Fibroblast of lung (primary cell): ENCODE data around the gene DUSP1. TPM values are rescaled to one million over a fixed set of nuclear protein-coding genes. Genes with fewer than 3 reads are reported as not detected.

Experiments used
- DNase-seq, 2 donors: peaks; one replicate each; pipeline versions ENCODE4 v3.0.0 to v3.0.0-alpha.2; 2010; ENCODE audit warnings: low read depth in 2 of 2
- H2AFZ ChIP-seq: 2 replicates; pipeline ENCODE4 v1.5.1; 2012; ENCODE audit warnings: low read length, control low read depth, inconsistent platforms
- H3K27ac ChIP-seq: 2 replicates; pipeline ENCODE4 v1.5.1; 2011; ENCODE audit warnings: low read length, control low read depth; ENCODE audit not compliant: insufficient read depth
- H3K27me3 ChIP-seq: 2 replicates; pipeline ENCODE4 v1.5.1; 2011; ENCODE audit warnings: mild to moderate bottlenecking, low read length; ENCODE audit not compliant: control insufficient read depth, insufficient read depth
- H3K36me3 ChIP-seq: 2 replicates; pipeline ENCODE4 v1.5.1; 2011; ENCODE audit warnings: low read length; ENCODE audit not compliant: control insufficient read depth, insufficient read depth
- H3K4me1 ChIP-seq: 2 replicates; pipeline ENCODE4 v1.5.1; 2011; ENCODE audit warnings: low read length; ENCODE audit not compliant: control insufficient read depth, insufficient read depth; ENCODE audit errors: extremely low read depth
- H3K4me2 ChIP-seq: 2 replicates; pipeline ENCODE4 v1.5.1; 2011; ENCODE audit warnings: low read length, control low read depth; ENCODE audit not compliant: insufficient read depth; ENCODE audit errors: extremely low read depth
- H3K4me3 ChIP-seq, 4 experiments: fragments of 200-600 bp in 1 of 4; sonication (generic) in 1 of 4; replicated peaks in 1 of 4; 2 replicates each; pipeline ENCODE4 v1.5.1; 2011 to 2016; ENCODE audit warnings: low read length in 4 of 4, low read depth in 3 of 4, mild to moderate bottlenecking in 3 of 4, control low read depth in 2 of 4, inconsistent platforms in 1 of 4, mixed read lengths in 1 of 4; ENCODE audit not compliant: insufficient read depth in 1 of 4; ENCODE audit errors: control extremely low read depth in 1 of 4
- H3K79me2 ChIP-seq: 2 replicates; pipeline ENCODE4 v1.5.1; 2012; ENCODE audit warnings: mild to moderate bottlenecking, low read length, inconsistent platforms; ENCODE audit not compliant: control insufficient read depth, insufficient read depth
- H3K9ac ChIP-seq: 2 replicates; pipeline ENCODE4 v1.5.1; 2011; ENCODE audit warnings: mild to moderate bottlenecking, low read length, control low read depth; ENCODE audit not compliant: insufficient read depth
- H3K9me3 ChIP-seq: 2 replicates; pipeline ENCODE4 v1.5.1; 2012; ENCODE audit warnings: low read depth, low read length; ENCODE audit not compliant: control insufficient read depth, insufficient read depth
- H4K20me1 ChIP-seq: 2 replicates; pipeline ENCODE4 v1.5.1; 2011; ENCODE audit warnings: low read length; ENCODE audit not compliant: control insufficient read depth, insufficient read depth; ENCODE audit errors: extremely low read depth
- CTCF ChIP-seq, 2 donors: IDR thresholded peaks in 1 of 2; conservative IDR thresholded peaks in 1 of 2; 1 replicate in 1 of 2; 2 replicates in 1 of 2; pipeline ENCODE4 v1.5.1; 2011 to 2012; ENCODE audit warnings: low read length in 2 of 2, control low read depth in 1 of 2, inconsistent platforms in 1 of 2, low read depth in 1 of 2, mild to moderate bottlenecking in 1 of 2
- EZH2 ChIP-seq: IDR thresholded peaks from 2 replicates; pipeline ENCODE4 v1.5.1; 2012; ENCODE audit warnings: low read length, control low read depth, mild to moderate bottlenecking; ENCODE audit errors: missing control alignments
- polyA plus RNA-seq, 2 donors: library from polyadenylated mRNA; depleted of rRNA in 1 of 2; stranded (reverse) in 1 of 2; unstranded in 1 of 2; fragments of >200 nt; gene quantifications; 2 replicates each; pipeline ENCODE4 v1.2.1, GENCODE V29; 2011 to 2012; ENCODE audit warnings: missing spikeins in 1 of 2
- total RNA-seq: library from RNA; depleted of rRNA; stranded (reverse); fragments of >200 nt; gene quantifications from 2 replicates; pipeline ENCODE4 v1.2.1, GENCODE V29; 2014

DUSP1 gene
- total and polyA plus RNA-seq, 2 donors (not counting 1 experiment from before 2014, with no cell fraction given) = 121 to 148 TPM

DNA sequence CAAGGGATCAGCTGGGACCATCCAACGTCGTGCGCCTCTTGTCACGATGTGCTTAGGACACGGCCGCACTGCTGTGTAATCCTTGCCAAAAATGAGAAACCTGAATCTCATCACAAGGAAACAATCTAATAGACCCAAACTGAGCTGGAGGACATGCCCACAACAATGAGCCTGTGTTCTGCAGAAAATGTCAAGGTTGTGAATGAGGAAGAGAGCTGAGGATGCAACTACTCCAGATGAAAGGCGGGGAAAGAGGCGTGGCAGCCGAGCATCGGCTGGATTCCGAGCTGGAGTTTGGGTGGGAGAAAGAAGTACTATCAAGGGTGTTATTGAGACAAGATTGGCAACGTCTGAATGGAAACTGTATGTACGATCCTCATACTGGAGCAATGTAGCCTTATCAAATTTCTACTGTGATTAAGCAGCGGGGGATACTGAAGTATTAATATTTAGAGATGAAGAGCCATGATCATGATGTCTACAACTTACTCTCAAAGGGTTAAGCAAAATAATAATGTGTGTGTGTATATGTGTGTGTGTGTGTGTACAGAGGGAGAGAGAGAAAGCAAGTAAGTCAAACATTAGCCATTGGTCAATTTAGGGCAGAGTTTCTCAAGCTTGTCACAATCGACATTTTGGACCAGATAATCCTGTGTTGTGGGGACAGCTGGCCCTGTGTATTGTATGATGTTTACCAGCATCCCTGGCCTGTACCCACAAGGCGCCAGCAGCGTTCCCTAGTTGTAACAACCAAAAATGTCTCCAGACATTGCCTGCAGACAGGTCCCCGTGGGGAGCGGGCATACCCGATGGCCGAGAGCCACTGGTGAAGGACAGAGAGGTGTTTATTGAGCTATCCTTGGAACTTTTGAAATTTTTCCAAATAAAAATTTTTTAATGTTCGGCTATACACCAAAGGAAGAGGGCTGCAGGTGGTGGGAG lies 46.5 kb downstream of the DUSP1 start:
- DNase-seq = no peak
- no peak overlapping the region for H3K4me3 ChIP-seq
- no peaks in the 10 kb centered on the region for H3K27me3 ChIP-seq
- H3K4me1 ChIP-seq = no peaks in the 10 kb centered on the region
- H3K36me3 ChIP-seq = no peaks in the 10 kb centered on the region
- no peak overlapping the region for H2AFZ ChIP-seq
- TF ChIP-seq CTCF (conservative IDR thresholded peaks at IDR 0.05 in 1 of 2, IDR thresholded peaks at IDR 0.05 in 1 of 2; ENCODE audit: low read depth in 1 of 2, low read length in 2 of 2) (no peak), EZH2 (no peak)
- H3K9me3 ChIP-seq = no peaks in the 10 kb centered on the region
- H3K27ac ChIP-seq = no peak overlapping the region
- no peaks in the 10 kb centered on the region for H3K79me2 ChIP-seq
- H3K9ac ChIP-seq = no peak overlapping the region
- H3K4me2 ChIP-seq = no peak overlapping the region
- H4K20me1 ChIP-seq = no peaks in the 10 kb centered on the region

DNA sequence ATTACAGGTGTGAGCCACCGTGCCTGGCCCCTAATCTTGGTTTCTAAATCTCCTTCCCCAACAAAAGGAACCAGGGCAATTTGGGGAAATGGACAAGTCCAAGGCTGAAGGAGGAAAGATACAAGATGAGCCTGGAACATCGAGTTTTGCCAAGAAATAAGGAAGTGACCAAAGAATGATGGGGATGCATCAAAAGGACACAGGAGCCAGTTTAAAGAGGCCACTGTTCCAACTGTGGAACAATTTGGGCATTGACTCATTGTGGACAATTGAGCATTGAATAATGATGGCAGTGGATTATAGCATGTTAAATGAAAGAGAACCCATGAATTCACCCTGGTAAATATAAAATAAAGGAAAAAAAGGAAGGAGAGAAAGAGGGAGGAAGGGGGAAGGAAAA lies 47.5 kb downstream of the DUSP1 start:
- H3K36me3 ChIP-seq = no peaks in the 10 kb centered on the region
- no peaks in the 10 kb centered on the region for H3K9me3 ChIP-seq
- H3K27me3 ChIP-seq = no peaks in the 10 kb centered on the region
- no peak overlapping the region for H2AFZ ChIP-seq
- H4K20me1 ChIP-seq = no peaks in the 10 kb centered on the region
- H3K9ac ChIP-seq = no peak overlapping the region
- H3K27ac ChIP-seq = no peak overlapping the region
- TF ChIP-seq CTCF (conservative IDR thresholded peaks at IDR 0.05 in 1 of 2, IDR thresholded peaks at IDR 0.05 in 1 of 2; ENCODE audit: low read depth in 1 of 2, low read length in 2 of 2) (no peak), EZH2 (no peak)
- H3K4me2 ChIP-seq = no peak overlapping the region
- H3K4me1 ChIP-seq = no peaks in the 10 kb centered on the region
- H3K79me2 ChIP-seq = no peaks in the 10 kb centered on the region
- DNase-seq = no peak
- H3K4me3 ChIP-seq = no peak overlapping the region

DNA sequence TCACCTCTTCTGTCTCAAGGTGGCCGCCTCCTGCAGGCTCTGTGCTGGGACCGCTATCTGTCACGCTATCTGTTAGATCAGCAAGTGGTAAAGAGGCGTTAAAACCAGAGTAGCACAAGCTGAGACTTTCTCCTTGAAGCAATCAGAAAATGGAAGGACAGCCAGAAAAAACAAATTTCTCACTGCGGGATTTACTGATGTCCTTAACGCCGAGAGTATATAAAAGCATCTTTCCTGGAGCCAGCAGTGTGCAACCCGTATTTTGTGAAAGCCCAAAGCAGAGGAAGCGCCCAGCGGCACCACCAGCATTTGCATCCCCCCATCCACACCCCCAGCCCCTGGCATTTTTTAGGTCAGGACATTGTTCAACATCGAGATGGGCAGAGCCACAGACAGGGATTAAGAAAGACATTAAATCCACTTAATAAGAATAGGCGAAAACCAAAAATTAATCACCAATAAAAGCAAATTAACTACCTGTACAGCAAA lies 48.6 kb downstream of the DUSP1 start:
- Histone ChIP-seq H2AFZ (no peak overlapping the region), H4K20me1 (no peaks in the 10 kb centered on the region), H3K4me1 (no peaks in the 10 kb centered on the region), H3K27ac (no peak overlapping the region), H3K4me2 (peak overlapping the region; percentile 37), H3K9me3 (no peaks in the 10 kb centered on the region), H3K4me3 (no peak overlapping the region), H3K79me2 (no peaks in the 10 kb centered on the region), H3K27me3 (no peaks in the 10 kb centered on the region), H3K9ac (no peak overlapping the region), H3K36me3 (no peaks in the 10 kb centered on the region)
- TF ChIP-seq CTCF (conservative IDR thresholded peaks at IDR 0.05 in 1 of 2, IDR thresholded peaks at IDR 0.05 in 1 of 2; ENCODE audit: low read depth in 1 of 2, low read length in 2 of 2) (no peak), EZH2 (no peak)
- DNase-seq = no peak
